Stimulated activated CD4-positive, alpha-beta T cell treated with anti-CD3 and anti-CD28 coated beads, TNF-alpha, amount 100 ng/mL, for 48 hours (primary cell): Measurements from ENCODE around the gene PGLYRP2.

Source experiments
- DNase-seq, 3 donors: peaks; one replicate each; pipeline ENCODE4 v3.0.0-alpha.2; 2020; ENCODE audit warnings: low read depth in 3 of 3

Gene PGLYRP2

GRCh38 chr19:15439078-15439799 lies 40.1 kb downstream of the PGLYRP2 start:
- DNase-seq: no peak

GRCh38 chr19:15438577-15438976 lies 40.7 kb downstream of the PGLYRP2 start:
- DNase-seq: no peak

GRCh38 chr19:15438124-15438496 lies 41.2 kb downstream of the PGLYRP2 start:
- DNase-seq: no peak

- no peak for DNase-seq
These were observed 41.8 kb downstream of the PGLYRP2 start for GRCh38 chr19:15437355-15438123.

GRCh38 chr19:15436826-15437110 lies 42.5 kb downstream of the PGLYRP2 start:
- DNase-seq: no peak

- DNase-seq: no peak
These were observed 43.1 kb downstream of the PGLYRP2 start for GRCh38 chr19:15436012-15436825.

GRCh38 chr19:15433519-15434069 lies 45.7 kb downstream of the PGLYRP2 start:
- no peak for DNase-seq

GRCh38 chr19:15432629-15433518 lies 46.4 kb downstream of the PGLYRP2 start:
- DNase-seq: peak; percentile 85 to 94 (median 86)

GRCh38 chr19:15432018-15432494 lies 47.2 kb downstream of the PGLYRP2 start:
- DNase-seq: no peak

- no peak for DNase-seq
These were observed 47.8 kb downstream of the PGLYRP2 start for GRCh38 chr19:15431396-15432017.

- no peak for DNase-seq
These were observed 48.7 kb downstream of the PGLYRP2 start for GRCh38 chr19:15430526-15431120.

GRCh38 chr19:15429825-15430467 lies 49.4 kb downstream of the PGLYRP2 start:
- no peak for DNase-seq

- no peak for DNase-seq
These were observed 50.1 kb downstream of the PGLYRP2 start for GRCh38 chr19:15428956-15429824.

GRCh38 chr19:15427991-15428471 lies 51.3 kb downstream of the PGLYRP2 start:
- DNase-seq: no peak

- no peak for DNase-seq
These were observed 52.0 kb downstream of the PGLYRP2 start for GRCh38 chr19:15427350-15427700.

GRCh38 chr19:15426485-15427349 lies 52.6 kb downstream of the PGLYRP2 start:
- DNase-seq: no peak

- DNase-seq: no peak
These were observed 53.9 kb downstream of the PGLYRP2 start for GRCh38 chr19:15425321-15425950.
